Upper lobe of left lung (tissue), 4 donors: ENCODE results near the gene NAPSA.

Source experiments
- EP300 ChIP-seq, 4 donors: sonication (generic); formaldehyde crosslinking; IDR thresholded peaks; one replicate each; pipeline ENCODE4 v1.5.1; 2017; ENCODE audit warnings: antibody characterized with exemption in 4 of 4, control low read depth in 2 of 4
- POLR2A ChIP-seq, 4 donors: fragments of 450-650 bp; IDR thresholded peaks; one replicate each; pipeline ENCODE4 v1.5.1; 2016 to 2017; ENCODE audit warnings: antibody characterized with exemption in 4 of 4, mild to moderate bottlenecking in 2 of 4
- TF ChIP-seq, protein P1 (sequence below), 6 experiments: fragments of 450-650 bp in 4 of 6; fragments of 200-600 bp in 2 of 6; sonication (generic) in 2 of 6; IDR thresholded peaks; one replicate each; pipeline ENCODE4 v1.5.1; 2016 to 2019; ENCODE audit warnings: antibody characterized with exemption in 6 of 6

DNA sequence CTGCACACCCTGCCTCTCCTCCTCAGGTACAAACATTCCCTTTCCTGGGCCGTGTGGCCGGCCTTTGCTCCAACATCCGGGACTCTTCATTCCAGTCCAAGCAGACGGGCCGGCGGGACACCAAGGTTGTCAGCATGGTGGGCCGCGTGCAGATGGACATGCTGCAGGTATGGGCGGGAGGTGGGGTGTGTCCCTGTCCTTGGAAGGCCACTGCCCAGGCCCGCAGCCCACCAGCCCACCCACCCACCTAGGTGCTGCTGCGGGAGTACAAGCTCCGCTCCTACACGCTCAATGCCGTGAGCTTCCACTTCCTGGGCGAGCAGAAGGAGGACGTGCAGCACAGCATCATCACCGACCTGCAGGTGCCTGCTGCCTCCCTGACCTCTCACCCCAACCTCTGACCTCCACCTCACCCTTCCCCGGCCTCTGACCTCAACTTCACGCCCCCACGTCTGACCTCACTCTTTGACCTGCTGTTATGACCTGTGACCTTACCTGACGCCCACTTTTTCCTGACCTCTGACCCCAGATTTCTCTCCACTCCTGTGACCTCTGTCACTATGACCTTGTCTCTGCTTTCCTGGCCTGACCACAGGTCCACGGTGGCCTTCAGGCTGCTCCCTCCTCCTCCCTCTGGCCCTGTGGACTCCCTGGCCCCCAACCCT is 40.8 kb upstream of the NAPSA start:
- TF ChIP-seq, protein P1, sequence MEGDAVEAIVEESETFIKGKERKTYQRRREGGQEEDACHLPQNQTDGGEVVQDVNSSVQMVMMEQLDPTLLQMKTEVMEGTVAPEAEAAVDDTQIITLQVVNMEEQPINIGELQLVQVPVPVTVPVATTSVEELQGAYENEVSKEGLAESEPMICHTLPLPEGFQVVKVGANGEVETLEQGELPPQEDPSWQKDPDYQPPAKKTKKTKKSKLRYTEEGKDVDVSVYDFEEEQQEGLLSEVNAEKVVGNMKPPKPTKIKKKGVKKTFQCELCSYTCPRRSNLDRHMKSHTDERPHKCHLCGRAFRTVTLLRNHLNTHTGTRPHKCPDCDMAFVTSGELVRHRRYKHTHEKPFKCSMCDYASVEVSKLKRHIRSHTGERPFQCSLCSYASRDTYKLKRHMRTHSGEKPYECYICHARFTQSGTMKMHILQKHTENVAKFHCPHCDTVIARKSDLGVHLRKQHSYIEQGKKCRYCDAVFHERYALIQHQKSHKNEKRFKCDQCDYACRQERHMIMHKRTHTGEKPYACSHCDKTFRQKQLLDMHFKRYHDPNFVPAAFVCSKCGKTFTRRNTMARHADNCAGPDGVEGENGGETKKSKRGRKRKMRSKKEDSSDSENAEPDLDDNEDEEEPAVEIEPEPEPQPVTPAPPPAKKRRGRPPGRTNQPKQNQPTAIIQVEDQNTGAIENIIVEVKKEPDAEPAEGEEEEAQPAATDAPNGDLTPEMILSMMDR (IDR thresholded peaks at IDR 0.05): no peak
- TF ChIP-seq EP300 (IDR thresholded peaks at IDR 0.05) (no peak), POLR2A (IDR thresholded peaks at IDR 0.05) (no peak)
